Tibial artery (tissue), 4 donors: Measurements from ENCODE around the gene BCAP29.

Experiments
- DNase-seq, 2 donors: peaks; one replicate each; pipeline ENCODE4 v3.0.0-alpha.2; 2019
- H3K27ac ChIP-seq, 2 donors: fragments of 200-600 bp; sonication (generic) in 1 of 2; 1 replicate in 1 of 2; 2 replicates in 1 of 2; pipeline ENCODE4 v1.5.1; 2018 to 2019; ENCODE audit warnings: mild to moderate bottlenecking in 1 of 2
- H3K27me3 ChIP-seq, 2 donors: fragments of 200-600 bp; sonication (generic) in 1 of 2; one replicate each; pipeline versions ENCODE4 v1.5.1 to v1.6.0; 2016 to 2019
- H3K36me3 ChIP-seq, 3 donors: fragments of 200-600 bp; sonication (generic) in 2 of 3; one replicate each; pipeline ENCODE4 v1.5.1; 2016 to 2019; ENCODE audit warnings: mild to moderate bottlenecking in 2 of 3
- H3K4me1 ChIP-seq, 4 donors: fragments of 200-600 bp; sonication (generic) in 2 of 4; 1 replicate in 3 of 4; 2 replicates in 1 of 4; pipeline ENCODE4 v1.5.1; 2016 to 2019
- H3K4me3 ChIP-seq, 2 donors: fragments of 200-600 bp; sonication (generic) in 1 of 2; 1 replicate in 1 of 2; 2 replicates in 1 of 2; pipeline ENCODE4 v1.5.1; 2018 to 2019; ENCODE audit warnings: mild to moderate bottlenecking in 2 of 2
- H3K9me3 ChIP-seq, 3 donors: fragments of 200-600 bp; sonication (generic) in 1 of 3; one replicate each; pipeline ENCODE4 v1.5.1; 2016 to 2019
- CTCF ChIP-seq, 2 experiments: fragments of 200-600 bp in 1 of 2; fragments of 450-650 bp in 1 of 2; IDR thresholded peaks; one replicate each; pipeline ENCODE4 v1.5.1; 2017 to 2019; ENCODE audit warnings: antibody characterized with exemption in 2 of 2, mild to moderate bottlenecking in 1 of 2, moderate library complexity in 1 of 2
- intact Hi-C: fragments of 100-400 bp; cut with DNase I; formaldehyde crosslinking; loops from one replicate; pipeline ENCODE4 v1.15.0; 2023; ENCODE audit warnings: low total_unique reads

The BCAP29 gene

DNA sequence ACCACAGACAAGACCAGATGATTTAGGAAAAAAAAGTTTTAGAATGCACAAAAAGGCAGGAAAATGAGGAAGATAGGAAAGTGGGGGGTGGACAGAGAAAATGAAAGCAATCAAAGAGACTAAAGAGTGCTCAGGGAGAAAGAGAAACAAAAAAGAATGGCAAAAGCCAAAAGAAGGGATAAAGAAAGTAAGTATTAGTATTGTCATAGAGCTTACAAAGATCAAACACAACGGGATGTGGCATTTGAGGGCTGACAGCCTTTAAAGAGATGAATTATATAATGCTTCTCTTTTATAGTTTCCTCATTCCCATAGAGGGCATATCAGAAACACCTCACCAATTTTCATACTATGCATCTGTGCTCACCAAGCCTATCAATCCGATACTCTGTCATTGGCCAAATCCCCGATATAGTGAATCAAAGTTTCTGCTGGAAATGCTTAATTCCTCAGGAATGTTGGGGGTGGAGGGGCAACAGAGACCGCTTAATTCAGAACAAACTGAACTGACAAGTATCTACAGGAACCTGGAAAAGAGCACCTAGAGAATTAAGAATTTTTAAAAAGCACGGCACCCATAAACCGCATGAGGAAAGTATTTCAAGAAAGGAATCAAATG lies 19.0 kb upstream of the BCAP29 start:
- no peaks in the 10 kb centered on the region for H3K27me3 ChIP-seq
- peaks cover 0 to 54% (median 26%) of the 10 kb centered on the region in 4 donors for H3K4me1 ChIP-seq
- no peak for DNase-seq
- peaks cover 8 to 20% (median 8%) of the 10 kb centered on the region in 3 donors for H3K36me3 ChIP-seq
- no peaks in the 10 kb centered on the region for H3K9me3 ChIP-seq
- intact Hi-C loops: no loop called here
- no peak overlapping the region for H3K27ac ChIP-seq
- no peak overlapping the region for H3K4me3 ChIP-seq
- TF ChIP-seq CTCF (IDR thresholded peaks at IDR 0.05): no peak

DNA sequence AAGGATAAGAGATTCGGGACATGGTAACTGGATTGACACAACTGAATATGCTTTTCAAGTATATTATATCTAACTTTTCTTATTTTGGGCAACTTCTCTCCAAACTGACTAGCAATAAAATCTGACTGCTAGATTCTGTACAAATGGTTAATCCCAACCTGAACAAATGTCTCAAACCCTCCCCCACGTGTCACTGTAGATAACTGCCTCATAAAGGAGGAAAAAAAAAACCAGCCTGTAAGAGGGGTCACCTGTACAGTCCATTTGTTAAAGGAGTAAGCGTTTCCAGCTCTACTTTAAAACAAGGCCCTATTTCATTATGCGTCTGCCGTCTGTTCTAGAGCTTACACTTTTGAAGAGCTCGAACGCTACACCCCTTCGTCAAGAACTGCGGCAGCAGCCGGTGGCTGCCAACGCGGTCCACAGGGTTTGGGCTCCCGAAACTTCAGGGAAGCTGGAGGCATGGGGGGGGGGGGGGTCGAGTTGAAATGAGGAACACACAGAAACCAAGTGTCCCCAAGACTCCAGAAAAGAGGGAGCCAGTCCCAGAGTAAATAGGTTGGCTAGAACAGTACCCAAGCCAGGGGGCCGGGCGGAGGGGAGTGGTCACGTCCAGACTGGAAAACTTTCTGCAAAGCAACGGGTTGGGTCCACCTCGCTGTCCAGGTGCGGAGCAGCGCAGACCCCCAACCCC lies 16.8 kb upstream of the BCAP29 start:
- TF ChIP-seq CTCF (IDR thresholded peaks at IDR 0.05): no peak
- no peaks in the 10 kb centered on the region for H3K36me3 ChIP-seq
- H3K4me1 ChIP-seq: peaks cover 0 to 54% (median 26%) of the 10 kb centered on the region in 4 donors
- H3K27ac ChIP-seq: peak overlapping the region; percentile 90 to 95
- DNase-seq: peak in 1 of 2 donors; percentile 55
- no peaks in the 10 kb centered on the region for H3K27me3 ChIP-seq
- H3K4me3 ChIP-seq: peak overlapping the region; percentile 79 to 90
- intact Hi-C loops: no loop called here
- no peaks in the 10 kb centered on the region for H3K9me3 ChIP-seq

GRCh38 chr7:107563775-107564552 lies 16.1 kb upstream of the BCAP29 start, which contains the start of the genes COG5 and DUS4L:
Gene COG5, minus strand, starts transcription at chr7:107563920. Its CDS starts 24 bp downstream, at chr7:107563896.
Gene DUS4L, plus strand, starts transcription at chr7:107563971. Its CDS starts 3,100 bp downstream, at chr7:107567071.
- intact Hi-C loops: no loop called here
- H3K4me3 ChIP-seq: peak within 1 kb of the TSS; percentile 79 to 90
- H3K4me1 ChIP-seq: peaks cover 0 to 54% (median 26%) of the 10 kb centered on the region in 4 donors
- peak; percentile 76 to 88 for DNase-seq
- H3K27me3 ChIP-seq: no peaks in the 10 kb centered on the region
- peak within 1 kb of the TSS; percentile 90 to 95 for H3K27ac ChIP-seq
- TF ChIP-seq CTCF (IDR thresholded peaks at IDR 0.05): no peak
- no peaks in the 10 kb centered on the region for H3K9me3 ChIP-seq
- H3K36me3 ChIP-seq: no peaks in the 10 kb centered on the region

GRCh38 chr7:107564553-107565298 lies 15.3 kb upstream of the BCAP29 start:
- intact Hi-C loops: no loop called here
- Histone ChIP-seq H3K27me3 (no peaks in the 10 kb centered on the region), H3K9me3 (no peaks in the 10 kb centered on the region), H3K27ac (peak overlapping the region; percentile 90 to 95), H3K4me3 (peak overlapping the region; percentile 79 to 90), H3K36me3 (no peaks in the 10 kb centered on the region), H3K4me1 (peaks cover 0 to 46% (median 24%) of the 10 kb centered on the region in 4 donors)
- no peak for DNase-seq
- no peak for TF ChIP-seq CTCF (IDR thresholded peaks at IDR 0.05)

GRCh38 chr7:107570298-107570697 lies 9.7 kb upstream of the BCAP29 start:
- Histone ChIP-seq H3K36me3 (peaks cover 8 to 21% (median 10%) of the 10 kb centered on the region in 3 donors), H3K27me3 (no peaks in the 10 kb centered on the region)

More at GRCh38 chr7:107570298-107570697, 9.7 kb upstream of the BCAP29 start:
- intact Hi-C loops: no loop called here
- peaks cover 0 to 4% (median 1%) of the 10 kb centered on the region in 4 donors for H3K4me1 ChIP-seq
- H3K9me3 ChIP-seq: no peaks in the 10 kb centered on the region
- no peak overlapping the region for H3K27ac ChIP-seq
- TF ChIP-seq CTCF (IDR thresholded peaks at IDR 0.05): no peak
- H3K4me3 ChIP-seq: no peak overlapping the region
- DNase-seq: no peak
